Gastrocnemius medialis (tissue), 4 donors: ENCODE measurements around the gene GBA2.

Source experiments
- CTCF ChIP-seq, 5 experiments: fragments of 450-650 bp in 3 of 5; fragments of 200-600 bp in 2 of 5; sonication (generic) in 2 of 5; IDR thresholded peaks in 4 of 5; conservative IDR thresholded peaks in 1 of 5; 1 replicate in 4 of 5; 2 replicates in 1 of 5; pipeline ENCODE4 v1.5.1; 2016 to 2019; ENCODE audit warnings: antibody characterized with exemption in 5 of 5, mild to moderate bottlenecking in 3 of 5, moderate library complexity in 3 of 5
- POLR2A ChIP-seq, 2 donors: fragments of 450-650 bp; IDR thresholded peaks; one replicate each; pipeline ENCODE4 v1.6.1; 2017; ENCODE audit warnings: antibody characterized with exemption in 2 of 2, mild to moderate bottlenecking in 2 of 2, moderate library complexity in 2 of 2

DNA sequence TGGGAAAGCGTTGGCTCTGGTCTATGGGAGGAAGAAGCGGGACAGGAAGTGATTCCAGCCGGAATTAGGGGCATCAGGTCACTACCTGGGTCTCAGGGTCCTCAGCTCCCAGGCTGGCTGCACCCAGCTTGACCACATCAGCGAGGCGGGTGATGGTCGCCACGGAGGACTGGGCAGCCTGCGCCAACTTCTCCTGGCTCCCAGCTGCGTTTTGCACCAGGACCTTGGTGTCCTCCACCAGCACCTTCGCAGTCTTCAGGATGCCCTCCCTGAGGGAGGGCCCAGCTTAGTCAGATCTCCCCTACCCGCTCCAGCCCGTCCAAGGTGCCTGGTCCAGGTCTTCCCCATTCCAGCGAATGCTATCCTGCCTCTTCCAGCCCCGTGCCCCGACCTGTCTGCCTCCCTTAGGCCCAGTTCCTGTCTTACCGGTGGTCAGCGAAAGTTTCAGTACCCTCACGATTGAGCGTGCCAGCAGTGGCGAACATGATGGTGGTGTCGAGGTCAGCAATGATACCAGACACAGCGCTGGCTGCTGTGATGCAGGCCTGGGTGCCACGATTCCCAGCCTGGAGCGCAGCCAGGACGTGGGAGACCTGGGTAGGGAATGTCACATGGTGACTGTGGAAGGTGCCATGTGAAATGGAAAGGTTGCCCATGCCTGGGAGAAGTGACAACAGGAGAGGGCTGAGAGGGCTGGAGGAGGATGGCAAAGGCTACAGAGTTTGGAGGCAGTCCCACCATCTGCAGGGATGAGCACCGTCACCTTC is 44.9 kb downstream of the GBA2 start:
- TF ChIP-seq CTCF (IDR thresholded peaks at IDR 0.05 in 4 of 5, conservative IDR thresholded peaks at IDR 0.05 in 1 of 5) = no peak
- no peak for TF ChIP-seq POLR2A (IDR thresholded peaks at IDR 0.05)
